GM19099 (cell line): ENCODE data around the gene TPPP3.

Experiments used
- POLR2A ChIP-seq: IDR thresholded peaks from 3 replicates; pipeline ENCODE4 v1.6.1; 2011; ENCODE audit warnings: low read depth; ENCODE audit not compliant: insufficient read length; ENCODE audit errors: extremely low read depth

TPPP3 gene

DNA sequence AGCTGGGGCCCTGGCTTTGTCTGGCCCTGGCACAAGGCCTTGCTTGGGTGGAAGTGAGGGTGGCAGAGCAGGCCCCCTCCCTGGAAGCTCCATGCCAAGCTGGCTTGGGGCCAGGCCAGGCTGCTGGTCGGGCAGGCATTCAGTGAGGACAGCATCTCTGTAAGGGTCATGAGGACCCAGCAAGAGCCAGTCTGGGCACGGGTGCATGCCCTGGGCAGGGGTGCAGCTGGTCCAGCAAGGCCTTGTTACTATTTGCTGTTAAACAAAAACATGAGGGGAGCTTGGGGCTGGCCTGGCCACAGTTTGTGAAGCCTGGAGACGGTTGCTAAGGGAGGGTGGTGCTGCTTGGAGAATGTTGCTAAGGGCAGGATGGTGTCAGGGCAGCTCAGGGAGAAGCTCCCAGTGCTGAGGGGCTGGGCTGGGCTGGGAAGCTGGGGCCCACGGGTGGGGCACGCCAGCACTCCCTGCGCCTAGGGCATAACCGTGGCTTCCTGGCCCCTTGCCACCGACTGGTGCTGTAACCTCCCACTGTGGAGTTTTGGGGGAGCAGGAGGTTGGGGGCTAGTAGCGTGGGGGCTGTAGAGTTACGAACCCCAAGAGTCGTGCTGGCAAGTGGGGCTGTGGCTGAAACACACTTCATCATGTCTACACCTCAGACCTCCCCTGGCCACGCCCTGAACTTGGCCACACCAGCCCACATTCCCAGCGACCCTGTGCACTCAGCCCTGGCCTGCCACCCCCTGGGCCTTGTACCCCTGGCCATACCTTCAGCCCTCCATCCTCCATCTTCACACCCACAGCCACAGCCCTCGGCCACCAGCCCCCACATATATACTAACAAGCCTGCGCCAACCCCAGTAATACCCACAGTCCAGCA is 1.6 kb downstream of the TPPP3 start:
- TF ChIP-seq POLR2A = no peak

DNA sequence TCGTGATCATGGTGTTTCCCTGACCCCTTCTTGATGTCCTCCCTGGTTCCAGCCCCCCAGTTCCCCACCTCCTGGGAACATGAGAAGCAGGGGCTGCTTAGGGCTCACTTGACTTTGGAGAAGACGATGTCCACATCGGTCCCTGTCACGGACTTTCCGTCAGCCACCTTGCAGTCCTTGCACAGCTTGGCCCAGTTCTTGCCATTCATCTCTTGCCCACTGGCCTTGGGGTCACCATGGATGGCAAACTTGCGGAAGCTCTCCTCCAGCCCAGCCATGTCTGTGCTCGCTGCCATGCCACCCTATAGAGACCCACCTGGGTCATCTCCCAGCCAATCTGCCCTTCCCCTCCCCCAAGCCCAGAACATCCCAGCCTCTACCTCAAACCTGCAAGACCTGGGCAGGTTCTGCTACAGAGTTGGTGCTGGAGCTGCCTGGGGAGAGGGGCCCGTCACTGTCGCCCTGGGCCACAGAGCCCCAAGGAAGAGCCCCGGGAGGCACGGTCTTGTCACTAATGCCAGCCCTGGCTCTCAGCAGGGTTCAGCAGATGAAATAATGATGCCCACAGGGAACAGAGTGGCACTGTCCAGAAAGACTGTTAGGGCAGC is 2.4 kb downstream of the TPPP3 start:
- TF ChIP-seq POLR2A = no peak

DNA sequence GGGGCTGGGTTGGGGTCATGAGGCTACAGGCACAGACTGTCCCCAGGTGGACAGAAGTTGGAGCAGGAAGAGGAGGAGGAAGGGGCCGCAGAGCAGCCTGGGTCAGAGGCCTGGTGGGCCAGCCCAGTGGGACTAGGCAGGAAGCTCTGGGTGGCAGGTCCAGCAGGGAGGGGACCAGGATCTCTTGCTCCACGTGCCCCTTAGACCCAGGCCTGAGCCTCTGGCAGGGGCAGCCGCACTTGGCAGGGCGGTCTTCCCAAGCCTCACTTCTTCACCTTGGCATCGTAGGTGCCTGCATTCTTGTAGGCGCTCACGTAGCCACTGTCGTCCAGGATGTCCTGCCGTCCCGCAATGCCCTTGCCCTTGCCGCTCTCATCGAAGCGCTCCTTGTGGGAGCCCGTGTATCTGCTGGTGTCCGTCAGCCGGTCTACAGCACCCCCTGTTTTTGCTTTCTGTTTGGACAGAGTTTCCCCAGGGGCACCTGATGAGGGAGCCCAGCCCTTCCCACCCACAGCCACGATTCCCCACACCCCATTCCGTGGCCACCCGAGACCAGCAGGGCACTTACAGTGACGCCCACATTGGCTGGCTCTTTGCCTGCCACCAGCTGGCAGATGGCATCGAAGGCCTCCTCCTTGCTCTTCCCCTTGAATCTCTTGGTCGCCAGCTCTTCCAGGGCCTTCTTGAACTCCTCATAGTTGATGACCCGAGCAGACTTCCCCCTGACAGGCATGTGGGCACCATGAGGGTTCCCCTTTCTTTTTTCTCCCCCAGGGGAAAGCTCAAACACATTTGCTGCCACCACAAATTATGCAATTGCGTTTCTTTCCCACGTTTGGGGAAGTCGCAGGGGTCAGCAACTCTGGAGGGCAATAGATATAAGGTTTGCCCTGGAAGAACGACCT is 3.1 kb downstream of the TPPP3 start:
- TF ChIP-seq POLR2A = no peak

DNA sequence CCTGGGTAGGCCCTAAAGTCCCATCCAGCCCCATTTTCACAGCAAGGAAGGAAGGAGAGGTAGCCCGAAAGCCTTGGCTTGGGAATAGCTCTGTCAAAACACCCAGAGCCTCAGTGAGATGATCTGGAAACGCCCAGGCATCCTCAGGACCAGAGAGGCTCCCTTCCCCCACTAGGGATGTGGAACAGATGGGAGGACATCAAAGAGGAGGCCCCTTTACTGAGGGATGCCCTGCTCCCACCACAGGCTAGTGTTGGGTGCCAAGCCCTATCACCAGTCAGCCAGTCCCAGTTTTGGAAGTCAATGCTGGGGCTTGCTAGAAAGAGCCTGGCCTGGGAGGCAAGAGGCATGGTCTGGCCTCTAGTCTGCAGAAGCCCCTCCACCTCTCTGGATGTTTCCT is 4.7 kb downstream of the TPPP3 start:
- TF ChIP-seq POLR2A = no peak

DNA sequence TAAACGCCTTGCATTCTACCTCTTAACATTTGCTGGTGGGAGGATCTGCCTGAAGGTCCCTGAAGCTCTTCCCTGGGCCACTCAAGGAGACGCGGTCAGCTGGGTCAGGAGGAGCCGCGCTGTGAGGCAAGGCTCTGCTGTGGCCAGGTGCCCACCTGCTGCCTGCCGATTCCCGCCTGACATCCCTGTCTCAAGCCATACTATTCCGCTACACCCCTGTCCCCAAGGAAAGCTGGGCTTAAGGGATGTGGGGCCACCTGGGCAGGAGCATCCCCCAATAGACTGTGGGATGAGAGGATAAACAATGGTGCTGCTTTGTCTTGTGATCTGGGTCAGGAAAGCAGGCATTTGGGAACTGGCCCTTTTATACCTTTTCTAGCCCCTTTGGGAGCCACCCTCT is 5.1 kb downstream of the TPPP3 start:
- no peak for TF ChIP-seq POLR2A

DNA sequence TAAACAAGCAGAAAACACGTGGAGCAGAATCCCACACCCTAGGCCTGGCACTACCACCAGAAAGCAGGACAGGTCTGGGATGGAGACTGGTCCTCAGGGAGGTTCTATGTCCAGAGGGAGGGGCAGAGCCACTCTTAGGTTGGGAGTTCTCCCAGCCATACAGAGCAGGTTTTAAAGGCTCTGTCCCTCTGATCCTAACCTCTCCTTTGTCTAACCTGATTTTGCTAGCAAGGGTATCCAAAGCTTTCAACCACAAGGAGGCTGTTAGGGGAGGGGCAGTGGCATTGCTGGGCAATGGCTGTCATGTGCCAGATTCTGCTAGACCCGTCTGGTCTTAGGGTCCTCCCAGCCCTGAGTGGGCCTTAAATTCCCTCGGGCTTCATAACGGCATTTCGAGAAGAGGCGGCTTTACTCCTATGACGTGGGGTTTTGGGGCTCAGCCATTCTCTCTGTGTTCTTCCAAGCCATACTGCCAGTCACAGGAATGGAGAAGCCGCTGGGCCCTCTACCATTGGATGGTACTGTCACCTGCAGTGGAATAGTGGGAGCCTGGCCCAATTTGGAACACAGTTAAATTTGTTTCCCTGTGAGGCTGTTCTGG is 5.7 kb downstream of the TPPP3 start:
- no peak for TF ChIP-seq POLR2A

DNA sequence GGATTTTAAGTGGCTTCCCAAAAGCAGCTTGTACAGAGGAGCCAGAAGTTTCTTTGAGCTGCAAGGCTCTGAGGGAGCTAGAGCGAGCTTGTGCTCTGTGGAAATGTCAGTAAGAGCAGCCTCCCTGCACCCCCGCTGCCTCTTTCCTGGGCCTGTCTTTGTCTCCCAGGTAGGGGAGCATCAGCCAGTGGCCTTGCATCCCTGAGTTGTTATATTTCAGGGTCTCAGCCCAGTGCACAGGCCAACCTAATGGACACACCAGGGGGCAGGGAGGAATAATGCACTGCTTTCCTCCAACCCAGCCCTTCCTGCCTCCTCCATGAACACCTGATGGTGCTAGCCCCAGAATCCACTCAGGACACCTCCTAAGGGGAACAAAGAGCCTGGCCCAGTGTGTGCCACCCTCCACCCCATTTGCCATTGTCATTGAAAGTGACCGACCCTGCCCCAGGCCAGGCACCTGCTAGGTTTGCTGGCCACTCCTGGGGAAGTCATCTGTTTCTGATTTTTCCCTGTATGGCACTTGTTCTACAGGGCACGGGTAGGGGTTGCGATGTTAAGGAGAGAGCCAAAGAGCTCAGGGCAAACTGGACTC is 6.3 kb downstream of the TPPP3 start:
- TF ChIP-seq POLR2A = no peak

DNA sequence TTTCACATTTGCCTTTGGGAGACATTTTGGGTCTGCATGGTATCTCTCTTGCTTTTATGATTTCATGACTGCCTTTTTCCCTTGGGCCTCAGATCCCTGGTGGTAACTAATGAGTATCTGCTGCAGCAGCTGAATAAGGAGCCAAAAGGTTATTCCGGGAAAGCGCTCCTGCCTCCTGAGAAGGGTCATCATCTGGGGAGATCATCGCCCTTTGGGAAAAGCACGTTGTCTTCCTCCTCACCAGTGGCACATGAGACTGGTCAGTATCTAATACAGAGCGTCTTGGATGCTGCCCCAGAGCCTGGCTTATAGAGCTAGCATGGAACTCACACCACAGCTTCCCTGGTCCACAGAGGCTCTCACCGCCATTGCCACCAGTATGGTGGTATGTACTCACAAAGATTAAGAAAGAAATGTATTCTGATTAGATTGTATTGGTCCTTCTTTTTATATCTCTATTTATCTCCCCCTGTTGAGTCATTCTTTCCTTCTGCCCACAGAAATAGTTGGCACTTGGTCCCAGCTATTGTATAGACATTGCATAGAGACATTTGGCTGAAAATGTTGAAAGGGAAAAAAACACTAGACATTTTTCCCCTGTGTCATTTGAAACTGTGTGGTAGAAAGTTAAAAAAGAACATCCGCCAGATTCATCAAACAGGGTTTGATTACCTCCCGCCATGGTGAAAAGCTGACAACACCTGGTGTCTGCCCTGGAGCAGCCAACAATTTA is 8.4 kb downstream of the TPPP3 start:
- no peak for TF ChIP-seq POLR2A

DNA sequence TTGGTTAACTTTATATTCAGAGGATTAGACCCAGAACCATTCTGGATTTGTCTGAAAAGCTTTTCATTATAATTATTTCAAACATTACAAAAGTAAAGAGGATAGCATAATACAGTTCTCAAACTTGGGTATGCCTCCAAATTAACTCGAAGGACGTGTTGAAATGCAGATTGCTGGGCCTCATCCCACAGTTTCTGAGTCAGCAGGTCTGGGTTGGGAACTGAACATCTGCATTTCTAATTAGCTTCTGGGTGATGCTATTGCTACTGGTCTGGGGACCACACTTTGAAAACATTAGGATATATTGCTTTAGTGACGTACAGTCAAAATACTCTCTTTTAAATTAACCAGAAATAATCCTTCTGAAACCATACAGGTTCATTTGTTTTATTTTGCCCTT is 10.0 kb downstream of the TPPP3 start:
- TF ChIP-seq POLR2A = no peak

DNA sequence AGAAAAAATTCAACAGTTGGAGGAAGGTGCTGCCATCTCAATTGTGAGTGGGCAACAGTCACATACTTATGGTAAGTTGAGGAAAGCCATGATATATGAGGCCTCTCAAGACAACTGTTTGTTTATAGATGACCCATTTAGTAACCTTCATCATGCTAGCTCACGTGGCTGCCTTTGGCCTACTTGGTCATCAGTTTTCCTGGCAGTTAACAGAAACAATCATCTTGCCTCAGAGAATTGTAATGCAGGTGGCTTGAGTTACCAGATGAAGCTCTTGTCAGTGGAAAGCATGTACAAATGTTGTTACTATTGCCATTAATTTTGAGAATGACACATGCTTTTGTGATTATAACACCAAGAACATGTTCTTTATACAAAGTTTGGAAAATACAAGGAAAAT is 14.7 kb downstream of the TPPP3 start:
- TF ChIP-seq POLR2A = no peak

DNA sequence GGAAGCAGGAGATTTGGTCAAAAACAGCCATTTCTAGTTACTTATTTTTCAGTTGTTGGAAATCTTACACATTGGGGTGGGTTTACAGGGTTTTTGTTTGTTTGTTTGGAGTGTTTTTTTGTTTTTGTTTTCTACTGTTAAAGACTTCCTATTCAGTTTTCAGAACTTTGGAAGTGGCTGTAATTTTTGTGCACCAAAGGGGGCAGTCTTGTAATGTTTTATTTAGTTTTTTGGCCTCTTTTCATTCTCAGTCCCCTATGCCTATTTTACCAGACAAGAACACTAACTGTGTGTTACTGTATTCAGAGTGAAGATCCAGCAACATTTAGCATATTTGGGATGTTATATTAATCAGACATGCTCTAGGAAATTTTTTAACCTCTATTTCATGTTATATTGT is 20.6 kb downstream of the TPPP3 start:
- no peak for TF ChIP-seq POLR2A

DNA sequence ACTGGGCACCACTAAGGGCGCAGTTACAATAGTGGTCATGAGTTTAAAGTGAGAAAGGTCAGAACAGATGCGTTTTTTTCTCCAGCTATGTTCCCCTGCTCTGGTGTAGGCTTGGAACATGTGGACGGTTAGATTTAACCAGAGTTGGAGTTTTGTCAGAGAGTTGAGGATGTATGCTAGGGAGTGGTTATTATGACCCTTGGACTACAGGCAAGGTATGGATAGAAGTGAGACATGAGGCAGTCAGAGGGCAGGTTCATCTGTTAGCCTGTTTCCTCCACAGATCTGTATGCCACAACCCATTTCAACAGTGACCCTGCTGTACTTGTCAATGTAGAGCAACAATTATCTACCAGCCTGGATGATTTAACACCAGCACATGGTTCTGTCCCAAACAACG is 22.6 kb downstream of the TPPP3 start:
- no peak for TF ChIP-seq POLR2A

DNA sequence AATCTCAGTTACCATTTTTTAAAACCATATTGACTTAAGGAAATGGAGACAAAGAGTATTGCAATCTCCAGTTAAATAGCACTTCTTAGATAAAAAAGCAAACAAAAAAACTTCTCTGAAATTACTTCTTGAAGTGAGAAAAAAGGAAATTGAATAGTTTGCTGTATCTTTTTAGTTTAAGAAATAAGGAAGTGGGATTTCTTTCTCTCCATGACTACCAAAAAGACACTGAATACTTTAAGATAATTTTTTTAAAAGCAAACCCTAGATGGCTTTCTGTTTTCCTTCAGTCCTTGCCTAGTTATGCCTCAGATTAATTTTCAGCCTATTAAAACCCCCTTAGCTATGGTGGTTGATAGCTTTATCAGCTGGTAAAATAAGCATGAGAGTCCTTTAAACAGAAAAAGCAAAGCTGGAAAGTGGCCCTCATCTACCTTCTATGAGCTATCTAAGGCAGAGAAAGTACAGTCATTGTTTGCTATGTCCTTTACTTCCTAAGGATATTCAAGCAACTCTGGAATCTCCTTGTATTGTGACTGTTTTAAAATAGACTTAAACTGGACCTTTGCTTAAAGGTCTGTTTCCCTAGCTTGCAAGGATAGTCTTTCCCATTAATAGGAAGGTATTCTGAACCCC is 28.6 kb downstream of the TPPP3 start:
- TF ChIP-seq POLR2A = no peak

DNA sequence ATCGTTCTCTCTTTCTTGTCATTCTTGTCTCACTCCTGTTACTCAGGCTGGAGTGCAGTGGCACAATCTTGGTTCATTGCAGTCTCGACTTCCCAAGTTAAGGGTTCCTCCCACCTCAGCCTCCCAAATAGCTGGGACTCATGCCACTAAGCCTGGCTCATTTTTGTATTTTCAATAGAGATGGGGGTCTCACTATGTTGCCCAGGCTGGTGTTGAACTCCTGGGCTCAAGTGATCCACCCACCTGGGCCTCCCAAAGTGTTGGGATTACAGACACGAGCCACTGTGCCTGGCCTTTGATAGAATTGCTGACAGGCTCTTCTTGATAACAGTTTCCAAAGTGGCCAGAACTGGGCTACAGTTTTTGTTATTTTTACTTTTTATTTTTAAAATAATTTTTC is 32.3 kb downstream of the TPPP3 start:
- TF ChIP-seq POLR2A = no peak
